ENCODE measurements around the gene GSTM1.
"Not testable (repeated sequence)": the region's sequence is repeated elsewhere in the genome, so short reads cannot be mapped to it uniquely, and the experiment has no call there.

GSTM1 gene

GRCh38 chr1:109652402-109652801 is 35.2 kb upstream of the GSTM1 start:
- H3K9ac ChIP-seq (ENCODE audit: low read length), result no peak overlapping the region
- H3K4me3 ChIP-seq (ENCODE audit: low read length), result no peak overlapping the region
- no peaks in the 10 kb centered on the region for H3K27me3 ChIP-seq (ENCODE audit: control insufficient read depth, insufficient read depth, low read length)

GRCh38 chr1:109653306-109653705 is 34.3 kb upstream of the GSTM1 start:
- Histone ChIP-seq H3K27me3 (ENCODE audit: control insufficient read depth, insufficient read depth, low read length) (no peaks in the 10 kb centered on the region), H3K9ac (ENCODE audit: low read length) (no peak overlapping the region), H3K36me3 (ENCODE audit: control insufficient read depth, insufficient read depth, low read length) (no peaks in the 10 kb centered on the region), H3K9me3 (ENCODE audit: control insufficient read depth, low read length) (no peaks in the 10 kb centered on the region), H3K4me1 (ENCODE audit: control insufficient read depth, insufficient read depth, low read length) (peaks cover 7% of the 10 kb centered on the region), H3K4me3 (ENCODE audit: low read length) (no peak overlapping the region)

More at GRCh38 chr1:109652402-109652801, 35.2 kb upstream of the GSTM1 start:
- no peaks in the 10 kb centered on the region for H3K9me3 ChIP-seq (ENCODE audit: control insufficient read depth, low read length)
- peaks cover 7% of the 10 kb centered on the region for H3K4me1 ChIP-seq (ENCODE audit: control insufficient read depth, insufficient read depth, low read length)
- no peaks in the 10 kb centered on the region for H3K36me3 ChIP-seq (ENCODE audit: control insufficient read depth, insufficient read depth, low read length)

- no peak overlapping the region for H3K9ac ChIP-seq (ENCODE audit: low read length)
- peaks cover 7% of the 10 kb centered on the region for H3K4me1 ChIP-seq (ENCODE audit: control insufficient read depth, insufficient read depth, low read length)
- H3K27me3 ChIP-seq (ENCODE audit: control insufficient read depth, insufficient read depth, low read length), result no peaks in the 10 kb centered on the region
These were observed 33.1 kb upstream of the GSTM1 start for GRCh38 chr1:109654519-109654918.

GRCh38 chr1:109655615-109656519 is 31.8 kb upstream of the GSTM1 start, which contains the start of gene GSTM4:
Gene GSTM4, plus strand, starts transcription at chr1:109656099. Its CDS starts 291 bp downstream, at chr1:109656390.
- peak within 1 kb of the TSS; percentile 67 for H3K9ac ChIP-seq (ENCODE audit: low read length)
- H3K27me3 ChIP-seq (ENCODE audit: control insufficient read depth, insufficient read depth, low read length), result no peaks in the 10 kb centered on the region
- peak within 1 kb of the TSS; percentile 95 for H3K4me3 ChIP-seq (ENCODE audit: low read length)
- no peaks in the 10 kb centered on the region for H3K36me3 ChIP-seq (ENCODE audit: control insufficient read depth, insufficient read depth, low read length)
- no peaks in the 10 kb centered on the region for H3K9me3 ChIP-seq (ENCODE audit: control insufficient read depth, low read length)
- H3K4me1 ChIP-seq (ENCODE audit: control insufficient read depth, insufficient read depth, low read length), result peaks cover 7% of the 10 kb centered on the region

More at GRCh38 chr1:109654519-109654918, 33.1 kb upstream of the GSTM1 start:
- H3K9me3 ChIP-seq (ENCODE audit: control insufficient read depth, low read length), result no peaks in the 10 kb centered on the region
- no peak overlapping the region for H3K4me3 ChIP-seq (ENCODE audit: low read length)
- no peaks in the 10 kb centered on the region for H3K36me3 ChIP-seq (ENCODE audit: control insufficient read depth, insufficient read depth, low read length)

- H3K4me1 ChIP-seq (ENCODE audit: control insufficient read depth, insufficient read depth, low read length), result peaks cover 7% of the 10 kb centered on the region
- H3K4me3 ChIP-seq (ENCODE audit: low read length), result no peak overlapping the region
- no peaks in the 10 kb centered on the region for H3K36me3 ChIP-seq (ENCODE audit: control insufficient read depth, insufficient read depth, low read length)
- H3K27me3 ChIP-seq (ENCODE audit: control insufficient read depth, insufficient read depth, low read length), result no peaks in the 10 kb centered on the region
- H3K9ac ChIP-seq (ENCODE audit: low read length), result no peak overlapping the region
- no peaks in the 10 kb centered on the region for H3K9me3 ChIP-seq (ENCODE audit: control insufficient read depth, low read length)
These were observed 30.2 kb upstream of the GSTM1 start for GRCh38 chr1:109657395-109657794.

- Histone ChIP-seq H3K9ac (ENCODE audit: low read length) (no peak overlapping the region), H3K36me3 (ENCODE audit: control insufficient read depth, insufficient read depth, low read length) (no peaks in the 10 kb centered on the region), H3K9me3 (ENCODE audit: control insufficient read depth, low read length) (no peaks in the 10 kb centered on the region), H3K4me3 (ENCODE audit: low read length) (no peak overlapping the region), H3K27me3 (ENCODE audit: control insufficient read depth, insufficient read depth, low read length) (no peaks in the 10 kb centered on the region), H3K4me1 (ENCODE audit: control insufficient read depth, insufficient read depth, low read length) (peaks cover 7% of the 10 kb centered on the region)
These were observed 29.6 kb upstream of the GSTM1 start for GRCh38 chr1:109657970-109658369.

- Histone ChIP-seq H3K27me3 (ENCODE audit: control insufficient read depth, insufficient read depth, low read length) (no peaks in the 10 kb centered on the region), H3K4me3 (ENCODE audit: low read length) (no peak overlapping the region), H3K4me1 (ENCODE audit: control insufficient read depth, insufficient read depth, low read length) (peaks cover 7% of the 10 kb centered on the region)
These were observed 29.0 kb upstream of the GSTM1 start for GRCh38 chr1:109658533-109659042.

GRCh38 chr1:109659145-109659544 is 28.5 kb upstream of the GSTM1 start:
- Histone ChIP-seq H3K36me3 (ENCODE audit: control insufficient read depth, insufficient read depth, low read length) (no peaks in the 10 kb centered on the region), H3K9me3 (ENCODE audit: control insufficient read depth, low read length) (no peaks in the 10 kb centered on the region), H3K9ac (ENCODE audit: low read length) (no peak overlapping the region), H3K4me3 (ENCODE audit: low read length) (no peak overlapping the region), H3K27me3 (ENCODE audit: control insufficient read depth, insufficient read depth, low read length) (no peaks in the 10 kb centered on the region), H3K4me1 (ENCODE audit: control insufficient read depth, insufficient read depth, low read length) (peaks cover 7% of the 10 kb centered on the region)

More at GRCh38 chr1:109658533-109659042, 29.0 kb upstream of the GSTM1 start:
- Histone ChIP-seq H3K36me3 (ENCODE audit: control insufficient read depth, insufficient read depth, low read length) (no peaks in the 10 kb centered on the region), H3K9me3 (ENCODE audit: control insufficient read depth, low read length) (no peaks in the 10 kb centered on the region), H3K9ac (ENCODE audit: low read length) (no peak overlapping the region)

- Histone ChIP-seq H3K9ac (ENCODE audit: low read length) (no peak overlapping the region), H3K36me3 (ENCODE audit: control insufficient read depth, insufficient read depth, low read length) (no peaks in the 10 kb centered on the region), H3K4me3 (ENCODE audit: low read length) (no peak overlapping the region)
These were observed 27.5 kb upstream of the GSTM1 start for GRCh38 chr1:109659997-109660690.

GRCh38 chr1:109660691-109661026 is 27.0 kb upstream of the GSTM1 start:
- not testable (repeated sequence) for H3K4me1 ChIP-seq (ENCODE audit: control insufficient read depth, insufficient read depth, low read length); H3K9me3 ChIP-seq (ENCODE audit: control insufficient read depth, low read length); H3K27me3 ChIP-seq (ENCODE audit: control insufficient read depth, insufficient read depth, low read length); H3K4me3 ChIP-seq (ENCODE audit: low read length); H3K36me3 ChIP-seq (ENCODE audit: control insufficient read depth, insufficient read depth, low read length); H3K9ac ChIP-seq (ENCODE audit: low read length)

More at GRCh38 chr1:109659997-109660690, 27.5 kb upstream of the GSTM1 start:
- Histone ChIP-seq H3K9me3 (ENCODE audit: control insufficient read depth, low read length) (no peaks in the 10 kb centered on the region), H3K4me1 (ENCODE audit: control insufficient read depth, insufficient read depth, low read length) (peaks cover 5% of the 10 kb centered on the region), H3K27me3 (ENCODE audit: control insufficient read depth, insufficient read depth, low read length) (no peaks in the 10 kb centered on the region)

- H3K9ac ChIP-seq (ENCODE audit: low read length), result no peak overlapping the region
- no peaks in the 10 kb centered on the region for H3K36me3 ChIP-seq (ENCODE audit: control insufficient read depth, insufficient read depth, low read length)
- no peak overlapping the region for H3K4me3 ChIP-seq (ENCODE audit: low read length)
- H3K27me3 ChIP-seq (ENCODE audit: control insufficient read depth, insufficient read depth, low read length), result no peaks in the 10 kb centered on the region
- H3K4me1 ChIP-seq (ENCODE audit: control insufficient read depth, insufficient read depth, low read length), result no peaks in the 10 kb centered on the region
- H3K9me3 ChIP-seq (ENCODE audit: control insufficient read depth, low read length), result no peaks in the 10 kb centered on the region
These were observed 26.2 kb upstream of the GSTM1 start for GRCh38 chr1:109661391-109661790.

- Histone ChIP-seq H3K4me1 (ENCODE audit: control insufficient read depth, insufficient read depth, low read length) (no peaks in the 10 kb centered on the region), H3K4me3 (ENCODE audit: low read length) (no peak overlapping the region), H3K27me3 (ENCODE audit: control insufficient read depth, insufficient read depth, low read length) (no peaks in the 10 kb centered on the region), H3K9ac (ENCODE audit: low read length) (no peak overlapping the region), H3K9me3 (ENCODE audit: control insufficient read depth, low read length) (no peaks in the 10 kb centered on the region), H3K36me3 (ENCODE audit: control insufficient read depth, insufficient read depth, low read length) (no peaks in the 10 kb centered on the region)
These were observed 22.9 kb upstream of the GSTM1 start for GRCh38 chr1:109664671-109665070.

All from mucosa of stomach (tissue), 1 donor.